Ascending aorta (tissue), 2 donors: Measurements from ENCODE around the gene ASB15. TPM values are rescaled to one million over a fixed set of nuclear protein-coding genes. Genes with fewer than 3 reads are reported as not detected.

Experiments used
- DNase-seq, 2 donors: peaks; one replicate each; pipeline ENCODE4 v3.0.0-alpha.2; 2019; ENCODE audit warnings: low spot score in 2 of 2
- H3K27ac ChIP-seq, 2 donors: fragments of 200-600 bp; sonication (generic); one replicate each; pipeline ENCODE4 v1.5.1; 2016 to 2017; ENCODE audit warnings: mild to moderate bottlenecking in 1 of 2
- H3K27me3 ChIP-seq: fragments of 200-600 bp; sonication (generic); one replicate; pipeline ENCODE4 v1.5.1; 2017
- H3K36me3 ChIP-seq, 2 donors: fragments of 200-600 bp; sonication (generic); one replicate each; pipeline ENCODE4 v1.5.1; 2016
- H3K4me1 ChIP-seq, 2 donors: fragments of 200-600 bp; sonication (generic); one replicate each; pipeline ENCODE4 v1.5.1; 2016 to 2017; ENCODE audit warnings: mild to moderate bottlenecking in 1 of 2
- H3K4me3 ChIP-seq, 2 donors: fragments of 200-600 bp; sonication (generic); one replicate each; pipeline ENCODE4 v1.5.1; 2016 to 2017; ENCODE audit warnings: mild to moderate bottlenecking in 1 of 2
- H3K9me3 ChIP-seq, 2 donors: fragments of 200-600 bp; sonication (generic); one replicate each; pipeline ENCODE4 v1.5.1; 2016
- CTCF ChIP-seq, 3 experiments: fragments of 200-600 bp in 2 of 3; fragments of 450-650 bp in 1 of 3; sonication (generic) in 2 of 3; IDR thresholded peaks; one replicate each; pipeline ENCODE4 v1.5.1; 2016 to 2019; ENCODE audit warnings: antibody characterized with exemption in 3 of 3, mild to moderate bottlenecking in 1 of 3, moderate library complexity in 1 of 3
- intact Hi-C: fragments of 100-400 bp; cut with DNase I; formaldehyde crosslinking; loops from one replicate; pipeline ENCODE4 v1.15.1; 2023
- total RNA-seq: library from RNA; depleted of rRNA; stranded (reverse); fragments of >200 nt; gene quantifications from one replicate; pipeline ENCODE4 v1.1.0, GENCODE V29; 2016

The ASB15 gene
- total RNA-seq, 1 donor from 2014 or later, result not detected

GRCh38 chr7:123580406-123581161 is 21.0 kb upstream of the ASB15 start:
- no peaks in the 10 kb centered on the region for H3K4me1 ChIP-seq
- H3K27me3 ChIP-seq, result no peaks in the 10 kb centered on the region
- no peak overlapping the region for H3K27ac ChIP-seq
- DNase-seq, result no peak
- H3K36me3 ChIP-seq, result no peaks in the 10 kb centered on the region
- no peaks in the 10 kb centered on the region for H3K9me3 ChIP-seq
- no peak overlapping the region for H3K4me3 ChIP-seq
- peak in 2 of 3 experiments; percentile 37 to 48 for TF ChIP-seq CTCF (IDR thresholded peaks at IDR 0.05)
- intact Hi-C loops, result no loop called here

GRCh38 chr7:123581162-123581459 is 20.5 kb upstream of the ASB15 start:
- Histone ChIP-seq H3K4me3 (no peak overlapping the region), H3K36me3 (no peaks in the 10 kb centered on the region), H3K27ac (no peak overlapping the region), H3K4me1 (no peaks in the 10 kb centered on the region), H3K9me3 (no peaks in the 10 kb centered on the region), H3K27me3 (no peaks in the 10 kb centered on the region)
- intact Hi-C loops, result no loop called here
- TF ChIP-seq CTCF (IDR thresholded peaks at IDR 0.05), result no peak
- no peak for DNase-seq

GRCh38 chr7:123583821-123584220 is 17.8 kb upstream of the ASB15 start:
- intact Hi-C loops, result no loop called here
- no peak for TF ChIP-seq CTCF (IDR thresholded peaks at IDR 0.05)
- Histone ChIP-seq H3K36me3 (no peaks in the 10 kb centered on the region), H3K27ac (no peak overlapping the region), H3K27me3 (no peaks in the 10 kb centered on the region), H3K4me3 (no peak overlapping the region), H3K9me3 (no peaks in the 10 kb centered on the region), H3K4me1 (no peaks in the 10 kb centered on the region)
- DNase-seq, result no peak

- intact Hi-C loops, result no loop called here
- no peaks in the 10 kb centered on the region for H3K9me3 ChIP-seq
- H3K27me3 ChIP-seq, result no peaks in the 10 kb centered on the region
- H3K36me3 ChIP-seq, result no peaks in the 10 kb centered on the region
- no peaks in the 10 kb centered on the region for H3K4me1 ChIP-seq
- H3K27ac ChIP-seq, result no peak overlapping the region
- DNase-seq, result no peak
- TF ChIP-seq CTCF (IDR thresholded peaks at IDR 0.05), result no peak
- no peak overlapping the region for H3K4me3 ChIP-seq
Measured at GRCh38 chr7:123588376-123588775, 13.2 kb upstream of the ASB15 start.

GRCh38 chr7:123594813-123595241 is 6.8 kb upstream of the ASB15 start:
- H3K27ac ChIP-seq, result no peak overlapping the region
- H3K9me3 ChIP-seq, result no peaks in the 10 kb centered on the region
- no peaks in the 10 kb centered on the region for H3K4me1 ChIP-seq
- no peak for TF ChIP-seq CTCF (IDR thresholded peaks at IDR 0.05)
- intact Hi-C loops, result no loop called here
- no peak overlapping the region for H3K4me3 ChIP-seq
- no peaks in the 10 kb centered on the region for H3K36me3 ChIP-seq
- no peaks in the 10 kb centered on the region for H3K27me3 ChIP-seq
- DNase-seq, result no peak

GRCh38 chr7:123598657-123599056 is 3.0 kb upstream of the ASB15 start:
- H3K4me1 ChIP-seq, result no peaks in the 10 kb centered on the region
- intact Hi-C loops, result no loop called here
- H3K27ac ChIP-seq, result no peak overlapping the region
- DNase-seq, result no peak
- H3K27me3 ChIP-seq, result no peaks in the 10 kb centered on the region
- no peaks in the 10 kb centered on the region for H3K36me3 ChIP-seq
- TF ChIP-seq CTCF (IDR thresholded peaks at IDR 0.05), result no peak
- no peaks in the 10 kb centered on the region for H3K9me3 ChIP-seq
- no peak overlapping the region for H3K4me3 ChIP-seq
